Progenitor cell of endocrine pancreas (in vitro differentiated cells): ENCODE results near the gene CTDSP2. TPM values are rescaled to one million over a fixed set of nuclear protein-coding genes. Genes with fewer than 3 reads are reported as not detected.
A peak's percentile ranks its signal among the peaks of the same experiment; 100 is the strongest.

Experiments
- DNase-seq: peaks from one replicate; pipeline ENCODE4 v3.0.0; 2021; ENCODE audit warnings: low spot score; ENCODE audit not compliant: unreplicated experiment
- H3K27ac Mint-ChIP-seq: 2 replicates; pipeline ENCODE4 v1.8.0; 2021; ENCODE audit warnings: mild to moderate bottlenecking, moderate library complexity, mixed read lengths
- H3K27me3 Mint-ChIP-seq: 2 replicates; pipeline ENCODE4 v1.8.0; 2021; ENCODE audit warnings: mixed read lengths
- H3K36me3 Mint-ChIP-seq: 2 replicates; pipeline ENCODE4 v1.8.0; 2022; ENCODE audit warnings: mixed read lengths; ENCODE audit not compliant: insufficient read depth
- H3K4me1 Mint-ChIP-seq: 2 replicates; pipeline ENCODE4 v1.8.0; 2021; ENCODE audit warnings: low read depth, mixed read lengths
- H3K4me3 Mint-ChIP-seq: 2 replicates; pipeline ENCODE4 v1.8.0; 2021; ENCODE audit warnings: low read depth, mild to moderate bottlenecking, moderate library complexity, mixed read lengths
- H3K9me3 Mint-ChIP-seq: 2 replicates; pipeline ENCODE4 v1.8.0; 2021; ENCODE audit warnings: low read depth, mixed read lengths
- CTCF ChIP-seq: fragments of 200-600 bp; sonication (generic); IDR thresholded peaks from one replicate; pipeline ENCODE4 v1.5.0; 2021; ENCODE audit warnings: antibody characterized with exemption, mild to moderate bottlenecking; ENCODE audit not compliant: unreplicated experiment
- long read RNA-seq: library from polyadenylated mRNA; unstranded; transcript quantifications from one replicate; pipeline ENCODE4 v2.0.0, GENCODE V29; 2020
- total RNA-seq: library from RNA; stranded (reverse); gene quantifications from 2 replicates; pipeline ENCODE4 v1.2.1, GENCODE V29; 2021

The CTDSP2 gene
- total RNA-seq: 134 and 145 TPM in 2 replicates
- long read RNA-seq, full-length matches to known transcripts: 1 of 49 reads
- long read RNA-seq, partial matches to known transcripts: 0 of 49 reads
- long read RNA-seq, other reads (novel, unspliced or antisense): 48 of 49 reads

- Mint-ChIP-seq H3K36me3 (no peaks in the 10 kb centered on the region), H3K4me1 (peaks cover 29% of the 10 kb centered on the region), H3K9me3 (no peaks in the 10 kb centered on the region), H3K4me3 (peak within 1 kb of the TSS; percentile 83), H3K27me3 (peaks cover 19% of the 10 kb centered on the region), H3K27ac (peak within 1 kb of the TSS; percentile 96)
- TF ChIP-seq CTCF: no peak
- peak; percentile 98 for DNase-seq
Observed at GRCh38 chr12:57846577-57847319, at the start of gene CTDSP2. CTDSP2 (minus strand) TSS chr12:57846729; CDS start chr12:57846435, 294 bp downstream.

GRCh38 chr12:57896115-57896433 is 49.5 kb upstream of the CTDSP2 start:
- peak overlapping the region; percentile 66 for H3K4me3 Mint-ChIP-seq
- H3K4me1 Mint-ChIP-seq: peaks cover 15% of the 10 kb centered on the region

GRCh38 chr12:57895389-57896114 is 49.0 kb upstream of the CTDSP2 start:
- peak overlapping the region; percentile 37 for H3K27ac Mint-ChIP-seq
- TF ChIP-seq CTCF: no peak

More at GRCh38 chr12:57896115-57896433, 49.5 kb upstream of the CTDSP2 start:
- Mint-ChIP-seq H3K9me3 (no peaks in the 10 kb centered on the region), H3K27ac (peak overlapping the region; percentile 37), H3K27me3 (peaks cover 55% of the 10 kb centered on the region), H3K36me3 (no peaks in the 10 kb centered on the region)
- TF ChIP-seq CTCF: no peak
- no peak for DNase-seq

GRCh38 chr12:57894399-57895292 is 48.1 kb upstream of the CTDSP2 start:
- no peaks in the 10 kb centered on the region for H3K9me3 Mint-ChIP-seq
- peaks cover 65% of the 10 kb centered on the region for H3K27me3 Mint-ChIP-seq
- no peak for DNase-seq
- peak overlapping the region; percentile 59 for H3K27ac Mint-ChIP-seq
- TF ChIP-seq CTCF: no peak
- peak overlapping the region; percentile 48 for H3K4me3 Mint-ChIP-seq
- peaks cover 15% of the 10 kb centered on the region for H3K4me1 Mint-ChIP-seq
- no peaks in the 10 kb centered on the region for H3K36me3 Mint-ChIP-seq

More at GRCh38 chr12:57895389-57896114, 49.0 kb upstream of the CTDSP2 start:
- no peaks in the 10 kb centered on the region for H3K9me3 Mint-ChIP-seq
- DNase-seq: no peak
- H3K36me3 Mint-ChIP-seq: no peaks in the 10 kb centered on the region
- H3K4me1 Mint-ChIP-seq: peaks cover 15% of the 10 kb centered on the region
- H3K4me3 Mint-ChIP-seq: peak overlapping the region; percentile 66
- peaks cover 59% of the 10 kb centered on the region for H3K27me3 Mint-ChIP-seq
